ENCODE results near the gene PIP4K2A.

GRCh38 chr10:22667093-22667480 is 47.3 kb downstream of the PIP4K2A start:
- TF ChIP-seq CTCF (IDR thresholded peaks at IDR 0.05) (no peak), EP300 (IDR thresholded peaks at IDR 0.05) (no peak)
